Activated CD4-positive, alpha-beta T cell treated with anti-CD3 and anti-CD28 coated beads, Interleukin-2, amount 50 U/mL, for 16 hours (primary cell): ENCODE data around the gene PNKD.

Experiments
- DNase-seq: peaks from one replicate; pipeline ENCODE4 v3.0.0-alpha.2; 2020

The PNKD gene

DNA sequence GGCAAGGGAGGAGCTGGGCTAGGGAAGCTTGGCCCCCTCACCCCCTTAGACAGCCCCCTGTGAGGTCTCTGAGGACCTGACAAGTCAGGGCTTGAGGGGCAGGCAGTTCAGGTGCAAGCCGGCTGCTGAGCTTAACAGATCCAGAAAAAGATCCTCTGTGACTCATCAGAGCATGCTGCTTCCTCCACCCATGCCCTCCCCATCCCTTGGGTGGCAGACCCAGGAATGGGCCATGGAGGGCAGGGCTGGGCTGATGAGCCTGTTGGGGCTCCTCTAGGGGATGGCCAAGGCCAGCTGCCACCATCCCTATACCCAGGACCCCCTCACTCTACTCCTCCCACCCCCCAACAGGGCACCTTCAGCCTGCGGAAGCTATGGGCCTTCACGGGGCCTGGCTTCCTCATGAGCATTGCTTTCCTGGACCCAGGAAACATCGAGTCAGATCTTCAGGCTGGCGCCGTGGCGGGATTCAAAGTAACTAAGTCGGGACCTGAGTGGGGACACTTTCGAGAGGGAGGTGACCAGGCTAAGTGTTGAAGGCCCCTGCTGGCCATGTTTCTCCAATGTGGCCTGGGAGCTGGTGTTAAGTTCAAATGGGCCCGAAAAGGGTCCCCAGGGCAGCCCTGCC lies 113.7 kb downstream of the PNKD start:
- DNase-seq, result no peak

DNA sequence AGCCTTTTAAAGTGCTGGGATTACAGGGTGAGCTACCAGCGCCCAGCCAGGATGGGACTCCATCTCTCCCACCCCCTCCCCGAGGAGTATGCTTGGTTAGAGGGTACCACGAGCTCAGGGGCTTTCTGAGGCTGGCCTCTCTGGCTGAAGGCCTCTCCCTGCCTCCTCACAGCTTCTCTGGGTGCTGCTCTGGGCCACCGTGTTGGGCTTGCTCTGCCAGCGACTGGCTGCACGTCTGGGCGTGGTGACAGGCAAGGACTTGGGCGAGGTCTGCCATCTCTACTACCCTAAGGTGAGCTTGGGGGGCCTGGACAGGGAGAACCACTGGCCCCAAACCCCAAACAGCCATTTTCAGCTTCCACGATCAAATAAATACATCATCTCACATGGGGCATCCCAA lies 114.7 kb downstream of the PNKD start:
- DNase-seq, result no peak

DNA sequence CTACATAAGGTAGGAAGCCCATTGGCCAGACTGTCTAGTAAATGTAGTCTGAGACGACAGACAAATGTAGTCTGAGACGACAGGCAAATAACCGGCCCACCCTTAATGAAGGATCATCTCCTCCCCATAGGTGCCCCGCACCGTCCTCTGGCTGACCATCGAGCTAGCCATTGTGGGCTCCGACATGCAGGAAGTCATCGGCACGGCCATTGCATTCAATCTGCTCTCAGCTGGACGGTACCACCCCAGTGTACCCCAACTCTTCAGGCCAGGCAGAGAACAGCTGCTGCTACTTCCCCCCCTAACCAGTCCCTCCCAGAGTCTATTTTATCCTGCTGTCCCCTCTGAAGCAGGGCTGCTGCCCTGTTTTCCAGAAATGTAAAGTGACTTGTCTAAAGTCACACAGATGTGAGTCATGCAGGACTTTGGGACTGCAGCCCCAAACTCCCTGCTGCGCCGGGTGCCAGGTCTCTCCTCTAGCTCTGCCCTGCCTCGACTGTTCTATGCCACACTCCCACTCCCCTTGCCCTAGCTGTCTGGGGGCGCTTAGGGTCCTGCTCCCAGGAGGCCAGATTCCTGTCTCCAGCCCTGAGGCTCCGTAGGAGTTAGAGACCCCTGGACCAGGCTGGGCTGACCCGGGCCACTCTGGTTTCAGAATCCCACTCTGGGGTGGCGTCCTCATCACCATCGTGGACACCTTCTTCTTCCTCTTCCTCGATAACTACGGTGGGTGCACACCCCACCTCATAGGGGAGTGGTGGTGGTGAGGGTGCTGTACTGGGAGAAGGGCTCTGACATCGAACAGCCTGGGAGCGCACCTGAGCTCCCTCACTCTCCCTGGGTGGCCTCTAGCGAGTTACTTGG lies 116.4 kb downstream of the PNKD start:
- no peak for DNase-seq

DNA sequence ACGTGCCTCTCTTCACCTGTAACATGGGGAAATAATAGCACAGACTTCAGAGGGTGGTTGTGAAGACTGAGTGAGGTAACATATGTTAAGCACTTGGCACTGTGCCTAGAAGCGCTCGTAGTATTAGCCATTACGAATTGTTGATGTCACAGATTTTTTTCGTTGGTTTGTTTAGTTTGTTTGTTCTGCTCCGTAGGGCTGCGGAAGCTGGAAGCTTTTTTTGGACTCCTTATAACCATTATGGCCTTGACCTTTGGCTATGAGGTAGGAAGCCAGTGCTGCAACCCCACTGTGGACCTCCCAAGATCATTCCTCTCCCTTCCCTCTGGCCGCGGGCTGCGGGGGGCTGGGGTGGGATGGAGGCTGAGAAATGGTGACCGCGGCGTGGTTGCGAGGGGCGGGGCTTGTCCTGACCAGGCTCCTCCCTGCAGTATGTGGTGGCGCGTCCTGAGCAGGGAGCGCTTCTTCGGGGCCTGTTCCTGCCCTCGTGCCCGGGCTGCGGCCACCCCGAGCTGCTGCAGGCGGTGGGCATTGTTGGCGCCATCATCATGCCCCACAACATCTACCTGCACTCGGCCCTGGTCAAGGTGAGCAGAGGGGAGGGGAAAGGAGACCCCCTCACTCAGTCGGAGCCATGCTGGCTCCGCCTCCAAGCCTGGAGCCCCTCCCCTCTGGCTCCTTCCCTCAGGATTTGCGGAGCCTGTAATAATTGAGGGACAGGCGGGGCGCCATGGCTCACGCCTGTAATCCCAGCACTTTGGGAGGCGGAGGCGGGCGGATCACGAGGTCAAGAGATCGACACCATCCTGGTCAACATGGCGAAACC lies 117.3 kb downstream of the PNKD start:
- no peak for DNase-seq

DNA sequence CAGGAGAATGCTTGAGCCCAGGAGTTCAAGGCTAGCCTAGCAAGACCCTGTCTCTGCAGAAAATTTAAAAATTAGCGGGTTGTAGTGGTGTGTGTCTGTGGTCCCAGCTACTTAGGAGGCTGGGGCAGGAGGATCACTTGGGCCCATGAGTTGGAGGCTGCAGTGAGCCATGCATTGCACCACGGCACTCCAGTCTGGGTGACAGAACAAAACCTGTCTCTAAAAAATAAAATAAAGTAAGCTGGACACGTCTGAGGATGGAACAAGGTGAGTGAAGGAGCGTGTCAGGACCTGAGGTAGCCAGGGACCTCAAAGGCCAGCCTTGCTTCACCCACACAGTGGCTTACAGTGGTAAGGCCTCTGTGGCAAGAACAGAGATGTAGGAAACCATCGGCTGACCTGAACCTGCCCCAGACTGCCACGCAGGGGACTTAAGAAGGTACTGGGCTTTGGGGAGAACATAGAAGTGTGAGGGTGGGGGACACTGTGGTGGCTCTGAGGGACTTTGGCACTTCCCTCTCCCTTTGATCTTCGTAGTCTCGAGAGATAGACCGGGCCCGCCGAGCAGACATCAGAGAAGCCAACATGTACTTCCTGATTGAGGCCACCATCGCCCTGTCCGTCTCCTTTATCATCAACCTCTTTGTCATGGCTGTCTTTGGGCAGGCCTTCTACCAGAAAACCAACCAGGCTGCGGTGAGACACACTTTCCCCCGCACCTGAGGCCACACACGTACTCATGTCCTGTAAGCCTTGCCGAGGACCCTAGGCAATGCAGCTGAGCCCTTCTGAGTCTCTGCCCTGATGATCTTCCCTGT lies 119.2 kb downstream of the PNKD start:
- DNase-seq, result no peak

DNA sequence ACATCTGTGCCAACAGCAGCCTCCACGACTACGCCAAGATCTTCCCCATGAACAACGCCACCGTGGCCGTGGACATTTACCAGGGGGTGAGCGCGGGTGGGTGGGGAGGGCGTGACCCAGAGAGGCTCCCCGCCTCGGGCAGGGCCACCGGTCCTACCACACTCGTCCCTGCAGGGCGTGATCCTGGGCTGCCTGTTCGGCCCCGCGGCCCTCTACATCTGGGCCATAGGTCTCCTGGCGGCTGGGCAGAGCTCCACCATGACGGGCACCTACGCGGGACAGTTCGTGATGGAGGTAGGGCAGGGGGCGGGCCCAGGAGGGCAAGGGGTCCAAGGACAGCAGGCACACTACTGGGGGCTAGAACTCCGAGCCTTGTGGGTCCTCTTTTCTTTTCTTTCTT lies 120.9 kb downstream of the PNKD start:
- no peak for DNase-seq

DNA sequence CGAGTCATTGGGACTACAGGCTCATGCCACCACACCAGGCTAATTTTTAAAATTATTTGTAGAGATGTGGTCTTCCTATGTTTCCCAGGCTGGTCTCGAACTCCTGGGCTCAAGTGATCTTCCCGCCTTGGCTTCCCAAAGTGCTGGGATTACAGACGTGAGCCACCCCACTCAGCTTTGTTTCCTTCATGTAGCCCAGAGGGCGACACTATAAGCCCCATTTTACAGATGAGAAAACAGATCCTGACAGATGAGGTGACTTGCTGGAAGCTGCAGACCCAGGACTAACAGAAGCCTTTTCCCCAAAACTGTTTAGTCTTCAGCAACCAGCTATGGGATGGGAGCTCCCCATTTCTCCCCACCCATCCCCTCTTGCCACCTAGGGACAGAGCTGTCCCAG lies 122.1 kb downstream of the PNKD start:
- no peak for DNase-seq

DNA sequence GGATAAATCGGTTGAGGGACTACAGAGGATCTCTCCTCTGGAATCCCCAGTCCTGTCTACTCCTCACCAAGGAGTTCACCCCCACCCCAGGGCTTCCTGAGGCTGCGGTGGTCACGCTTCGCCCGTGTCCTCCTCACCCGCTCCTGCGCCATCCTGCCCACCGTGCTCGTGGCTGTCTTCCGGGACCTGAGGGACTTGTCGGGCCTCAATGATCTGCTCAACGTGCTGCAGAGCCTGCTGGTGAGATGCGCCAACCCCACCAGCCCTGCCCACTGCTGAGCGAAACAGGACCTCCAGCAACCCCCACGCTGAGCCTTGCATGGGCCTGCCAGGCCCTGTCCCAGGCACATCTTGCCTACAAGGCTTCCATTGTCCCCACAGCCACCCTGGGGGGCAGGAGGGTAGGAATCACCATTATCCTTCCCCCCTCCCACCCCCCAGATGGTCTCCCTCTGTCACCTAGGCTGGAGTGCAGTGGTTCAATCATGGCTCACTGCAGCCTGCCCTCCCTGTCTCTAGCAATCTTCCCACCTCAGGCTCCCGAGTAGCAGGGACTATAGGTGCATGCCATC lies 122.7 kb downstream of the PNKD start:
- no peak for DNase-seq

DNA sequence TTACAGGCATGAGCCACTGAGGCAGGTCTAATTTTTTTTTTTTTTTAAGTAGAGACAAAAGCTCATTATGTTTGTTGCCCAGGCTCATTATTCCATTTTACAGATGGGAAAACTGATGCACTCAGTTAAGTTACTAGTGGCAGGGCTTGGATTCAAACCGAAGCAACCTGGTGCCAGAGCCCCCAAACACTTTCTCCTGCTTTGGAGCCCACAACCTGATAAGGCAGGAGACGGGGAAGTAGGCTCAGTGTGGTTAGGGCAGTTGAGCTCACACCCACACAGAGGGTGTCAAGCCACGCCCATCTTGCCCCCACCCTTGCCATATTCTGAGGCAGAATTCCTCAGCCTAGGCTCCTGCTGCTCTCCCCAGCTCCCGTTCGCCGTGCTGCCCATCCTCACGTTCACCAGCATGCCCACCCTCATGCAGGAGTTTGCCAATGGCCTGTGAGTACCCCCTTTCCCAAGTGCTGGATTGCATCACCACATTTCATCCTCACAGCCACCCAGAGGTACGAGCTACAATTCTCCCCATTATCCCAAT lies 123.5 kb downstream of the PNKD start:
- no peak for DNase-seq

DNA sequence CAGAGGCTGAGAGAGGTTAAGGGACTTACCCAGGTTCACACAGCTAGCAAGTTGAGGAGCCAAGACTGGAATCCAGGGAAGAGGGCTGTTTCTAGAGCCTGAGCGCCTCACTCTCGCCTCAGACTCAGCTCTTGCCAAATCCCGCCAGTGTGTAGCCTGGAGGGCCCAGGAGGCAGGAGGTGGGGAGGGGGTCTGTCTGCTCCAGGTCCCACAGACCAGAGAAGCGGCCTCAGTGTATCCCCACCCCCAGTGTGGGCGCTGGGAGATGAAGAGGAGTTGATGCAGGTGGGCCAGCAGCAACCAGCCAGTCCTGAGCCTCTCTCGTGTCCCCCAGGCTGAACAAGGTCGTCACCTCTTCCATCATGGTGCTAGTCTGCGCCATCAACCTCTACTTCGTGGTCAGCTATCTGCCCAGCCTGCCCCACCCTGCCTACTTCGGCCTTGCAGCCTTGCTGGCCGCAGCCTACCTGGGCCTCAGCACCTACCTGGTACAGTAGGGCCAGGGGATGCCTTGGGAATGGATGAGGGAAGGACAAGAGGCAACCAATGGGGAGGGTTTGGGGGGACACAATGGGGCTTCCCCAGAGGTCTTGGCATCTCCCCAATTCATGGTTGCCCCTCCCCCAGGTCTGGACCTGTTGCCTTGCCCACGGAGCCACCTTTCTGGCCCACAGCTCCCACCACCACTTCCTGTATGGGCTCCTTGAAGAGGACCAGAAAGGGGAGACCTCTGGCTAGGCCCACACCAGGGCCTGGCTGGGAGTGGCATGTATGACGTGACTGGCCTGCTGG lies 124.2 kb downstream of the PNKD start:
- no peak for DNase-seq

DNA sequence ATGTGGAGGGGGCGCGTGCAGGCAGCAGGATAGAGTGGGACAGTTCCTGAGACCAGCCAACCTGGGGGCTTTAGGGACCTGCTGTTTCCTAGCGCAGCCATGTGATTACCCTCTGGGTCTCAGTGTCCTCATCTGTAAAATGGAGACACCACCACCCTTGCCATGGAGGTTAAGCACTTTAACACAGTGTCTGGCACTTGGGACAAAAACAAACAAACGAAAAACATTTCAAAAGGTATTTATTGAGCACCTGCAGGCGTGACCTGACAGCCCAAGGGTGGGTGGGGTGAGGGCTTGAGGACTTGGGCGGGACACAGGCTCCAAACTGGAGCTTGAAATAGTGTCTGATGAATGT lies 124.7 kb downstream of the PNKD start:
- DNase-seq, result no peak

DNA sequence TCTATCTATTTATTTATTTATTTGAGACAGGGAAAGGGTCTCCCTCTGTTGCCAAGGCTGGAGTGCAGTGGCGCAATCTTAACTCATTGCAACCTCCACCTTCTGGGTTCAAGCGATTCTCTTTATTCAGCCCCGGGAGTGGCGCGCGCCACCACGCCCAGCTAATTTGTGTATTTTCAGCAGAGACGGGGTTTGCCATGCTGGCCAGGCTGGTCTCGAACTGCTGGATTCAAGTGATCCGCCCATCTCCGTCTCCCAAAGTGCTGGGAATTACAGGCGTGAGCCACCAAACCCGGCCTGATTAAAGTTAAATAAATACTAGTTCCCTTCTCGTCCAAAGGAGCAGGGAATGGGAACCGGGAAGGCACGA lies 125.1 kb downstream of the PNKD start:
- no peak for DNase-seq

DNA sequence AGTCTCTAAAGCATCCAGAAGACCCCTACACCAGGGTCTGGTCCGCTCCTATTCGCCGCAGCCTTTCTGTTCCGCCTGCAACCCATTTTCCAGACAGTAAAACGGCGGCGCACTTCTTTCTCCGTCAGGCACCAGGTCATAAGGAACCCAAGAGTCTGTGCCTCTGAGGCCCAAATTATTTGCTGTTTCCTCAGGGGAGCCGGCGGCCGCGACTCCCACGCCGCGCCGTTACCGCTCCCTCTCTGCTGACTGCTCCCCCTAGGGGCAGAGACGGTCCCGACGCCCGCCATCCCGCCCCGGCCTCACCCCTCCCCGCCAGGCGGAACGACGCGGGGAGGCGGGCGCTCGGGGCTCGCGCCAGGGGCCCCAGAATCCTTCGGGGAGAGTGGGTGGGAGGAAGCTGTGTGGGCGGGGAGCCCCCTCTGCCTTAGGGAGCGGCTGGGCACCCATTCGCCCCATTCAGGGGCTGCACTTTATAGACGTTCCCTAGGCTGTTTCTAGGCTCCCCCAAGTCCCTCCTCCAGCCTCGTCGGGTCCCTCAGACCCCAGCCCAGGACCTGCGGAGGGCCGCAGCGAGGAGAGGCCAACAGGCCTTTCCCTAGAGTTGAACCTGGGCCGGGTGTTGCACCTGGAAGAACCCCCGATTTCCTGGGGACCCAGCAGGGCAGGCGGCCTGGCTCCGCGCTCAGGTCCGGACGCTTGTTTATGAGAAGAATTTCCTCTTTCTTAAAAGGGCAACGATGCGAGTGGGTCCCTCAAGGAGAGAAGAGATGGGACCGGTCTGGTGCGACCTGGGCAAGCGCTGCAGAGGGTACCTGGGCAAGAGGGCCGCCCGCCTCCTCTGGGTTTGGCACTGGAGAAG lies 125.7 kb downstream of the PNKD start:
- peak; percentile 95 for DNase-seq
